HepG2 (cell line): ENCODE results near the gene P2RX5. TPM values are rescaled to one million over a fixed set of nuclear protein-coding genes. Genes with fewer than 3 reads are reported as not detected.

Source experiments
- EHMT2 ChIP-seq: fragments of 200-600 bp; sonication (generic); IDR thresholded peaks from 2 replicates; pipeline ENCODE4 v1.7.0; 2017; ENCODE audit warnings: antibody characterized with exemption, low read depth, low read length, borderline replicate concordance
- GATAD2A ChIP-seq: IDR thresholded peaks from 2 replicates; pipeline ENCODE4 v1.6.1; 2016
- HDAC1 ChIP-seq: sonication (generic); formaldehyde crosslinking; IDR thresholded peaks from 2 replicates; pipeline ENCODE4 v1.5.1; 2020; ENCODE audit warnings: mild to moderate bottlenecking, missing genetic modification reagents
- LCORL ChIP-seq, 2 experiments: fragments of 450-650 bp in 1 of 2; sonication (generic) in 1 of 2; formaldehyde crosslinking in 1 of 2; IDR thresholded peaks; 2 replicates each; pipeline versions ENCODE4 v1.5.0 to v1.6.1; 2017 to 2020; ENCODE audit warnings: antibody characterized with exemption in 1 of 2, missing genetic modification reagents in 1 of 2
- MED13 ChIP-seq: sonication (generic); formaldehyde crosslinking; IDR thresholded peaks from 2 replicates; pipeline ENCODE4 v1.5.0; 2020; ENCODE audit warnings: missing genetic modification reagents
- NFIC ChIP-seq: IDR thresholded peaks from 2 replicates; pipeline ENCODE4 v1.6.1; 2012; ENCODE audit warnings: mild to moderate bottlenecking, low read length, inconsistent platforms
- TBP ChIP-seq: sonication (generic); formaldehyde crosslinking; IDR thresholded peaks from 2 replicates; pipeline ENCODE4 v1.5.0; 2020; ENCODE audit warnings: missing genetic modification reagents
- ZFP82 ChIP-seq: sonication (generic); formaldehyde crosslinking; IDR thresholded peaks from 2 replicates; pipeline ENCODE4 v1.5.1; 2020; ENCODE audit warnings: mild to moderate bottlenecking, missing genetic modification reagents, borderline replicate concordance
- ZFY ChIP-seq: sonication (generic); formaldehyde crosslinking; IDR thresholded peaks from 2 replicates; pipeline ENCODE4 v1.4.0; 2020; ENCODE audit warnings: missing genetic modification reagents
- ZNF225 ChIP-seq: sonication (generic); formaldehyde crosslinking; IDR thresholded peaks from 2 replicates; pipeline ENCODE4 v1.4.0; 2020; ENCODE audit warnings: mild to moderate bottlenecking, missing genetic modification reagents
- ZNF460 ChIP-seq: sonication (generic); formaldehyde crosslinking; IDR thresholded peaks from 2 replicates; pipeline ENCODE4 v1.5.1; 2020; ENCODE audit warnings: missing genetic modification reagents, mild to moderate bottlenecking, borderline replicate concordance
- ZNF709 ChIP-seq: sonication (generic); formaldehyde crosslinking; IDR thresholded peaks from 2 replicates; pipeline ENCODE4 v1.5.0; 2020; ENCODE audit warnings: mild to moderate bottlenecking, missing genetic modification reagents
- ZNF724P ChIP-seq: sonication (generic); formaldehyde crosslinking; IDR thresholded peaks from 2 replicates; pipeline ENCODE4 v1.8.0; 2022; ENCODE audit warnings: missing genetic modification reagents, borderline replicate concordance
- ZNF816 ChIP-seq: sonication (generic); formaldehyde crosslinking; IDR thresholded peaks from 2 replicates; pipeline ENCODE4 v1.8.0; 2022; ENCODE audit warnings: missing genetic modification reagents, mild to moderate bottlenecking, borderline replicate concordance
- polyA plus RNA-seq, 8 experiments: library from polyadenylated mRNA; depleted of rRNA in 3 of 8; stranded (reverse) in 7 of 8; unstranded in 1 of 8; fragments of >200 nt; fragmentation: Illumina TruSeq in 4 of 8; extraction: Trizol in 4 of 8; gene quantifications; 2 replicates each; pipeline versions ENCODE4 v1.2.1 to v1.2.3, GENCODE V29; 2011 to 2016; ENCODE audit warnings: low read depth in 4 of 8, missing spikeins in 1 of 8, mixed read lengths in 1 of 8; ENCODE audit not compliant: insufficient read depth in 1 of 8
- total RNA-seq, 5 experiments: library from RNA; depleted of rRNA; stranded (reverse); fragments of >200 nt; fragmentation: Illumina TruSeq; extraction: Trizol; gene quantifications; 2 replicates each; pipeline ENCODE4 v1.2.3, GENCODE V29; 2016; ENCODE audit warnings: low read depth in 1 of 5
- TF ChIP-seq, protein P1 (sequence below): sonication (generic); formaldehyde crosslinking; conservative IDR thresholded peaks from 2 replicates; pipeline ENCODE4 v1.5.0; 2020; ENCODE audit warnings: missing genetic modification reagents
- TF ChIP-seq, protein P2 (sequence below): sonication (generic); formaldehyde crosslinking; IDR thresholded peaks from 2 replicates; pipeline ENCODE4 v1.5.0; 2020; ENCODE audit warnings: missing genetic modification reagents
- TF ChIP-seq, protein P3 (sequence below): sonication (generic); formaldehyde crosslinking; IDR thresholded peaks from 2 replicates; pipeline ENCODE4 v1.4.0; 2020; ENCODE audit warnings: missing genetic modification reagents
- TF ChIP-seq, protein P4 (sequence below): sonication (generic); formaldehyde crosslinking; IDR thresholded peaks from 2 replicates; pipeline ENCODE4 v1.4.0; 2020; ENCODE audit warnings: mild to moderate bottlenecking, missing genetic modification reagents
- TF ChIP-seq, protein P5 (sequence below): sonication (generic); formaldehyde crosslinking; conservative IDR thresholded peaks from 2 replicates; pipeline ENCODE4 v1.4.0; 2020; ENCODE audit warnings: missing genetic modification reagents
- TF ChIP-seq, protein P6 (sequence below): sonication (generic); formaldehyde crosslinking; IDR thresholded peaks from 2 replicates; pipeline ENCODE4 v1.8.0; 2022; ENCODE audit warnings: mild to moderate bottlenecking, missing genetic modification reagents, moderate library complexity

P2RX5 gene
- total and polyA plus RNA-seq, 2 of the 13 experiments (the other 11 are each of a cell fraction or from before 2014, with no cell fraction given) = 0.95 to 1.7 TPM

DNA sequence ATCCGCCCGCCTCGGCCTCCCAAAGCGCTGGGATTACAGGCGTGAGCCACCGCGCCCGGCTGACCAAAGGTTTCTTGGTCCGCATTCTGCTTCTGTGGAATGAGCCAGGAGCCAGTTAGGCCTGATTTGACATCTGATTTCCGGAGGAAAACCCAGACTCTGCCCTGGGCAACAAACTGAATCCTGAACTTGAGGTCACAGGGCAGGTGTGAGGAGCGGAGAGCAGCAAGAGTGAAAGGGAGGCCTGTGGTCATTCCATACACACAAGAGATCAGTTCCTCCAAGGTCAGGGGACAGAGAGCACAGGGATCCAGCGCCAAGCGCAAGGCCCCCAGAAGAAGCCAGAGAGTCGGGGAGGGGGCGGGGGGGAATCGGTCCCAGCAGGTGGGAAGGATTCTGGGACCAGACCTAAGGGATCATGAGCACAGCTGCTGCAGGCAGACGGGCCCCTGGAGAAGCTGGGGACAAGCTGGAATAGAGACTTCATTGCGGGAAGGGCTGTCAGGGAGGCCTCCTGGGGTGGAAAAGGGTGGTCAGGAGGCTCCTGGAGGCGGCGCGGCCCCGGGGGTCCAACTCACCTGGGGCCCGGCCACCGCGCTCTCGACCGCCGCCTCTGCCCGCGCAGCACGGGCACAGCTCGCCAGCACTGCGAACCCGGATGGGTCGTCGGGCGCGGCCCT lies 60.3 kb downstream of the P2RX5 start (continued):
- TF ChIP-seq, protein P1, sequence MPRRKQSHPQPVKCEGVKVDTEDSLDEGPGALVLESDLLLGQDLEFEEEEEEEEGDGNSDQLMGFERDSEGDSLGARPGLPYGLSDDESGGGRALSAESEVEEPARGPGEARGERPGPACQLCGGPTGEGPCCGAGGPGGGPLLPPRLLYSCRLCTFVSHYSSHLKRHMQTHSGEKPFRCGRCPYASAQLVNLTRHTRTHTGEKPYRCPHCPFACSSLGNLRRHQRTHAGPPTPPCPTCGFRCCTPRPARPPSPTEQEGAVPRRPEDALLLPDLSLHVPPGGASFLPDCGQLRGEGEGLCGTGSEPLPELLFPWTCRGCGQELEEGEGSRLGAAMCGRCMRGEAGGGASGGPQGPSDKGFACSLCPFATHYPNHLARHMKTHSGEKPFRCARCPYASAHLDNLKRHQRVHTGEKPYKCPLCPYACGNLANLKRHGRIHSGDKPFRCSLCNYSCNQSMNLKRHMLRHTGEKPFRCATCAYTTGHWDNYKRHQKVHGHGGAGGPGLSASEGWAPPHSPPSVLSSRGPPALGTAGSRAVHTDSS = no peak
- TF ChIP-seq, protein P2, sequence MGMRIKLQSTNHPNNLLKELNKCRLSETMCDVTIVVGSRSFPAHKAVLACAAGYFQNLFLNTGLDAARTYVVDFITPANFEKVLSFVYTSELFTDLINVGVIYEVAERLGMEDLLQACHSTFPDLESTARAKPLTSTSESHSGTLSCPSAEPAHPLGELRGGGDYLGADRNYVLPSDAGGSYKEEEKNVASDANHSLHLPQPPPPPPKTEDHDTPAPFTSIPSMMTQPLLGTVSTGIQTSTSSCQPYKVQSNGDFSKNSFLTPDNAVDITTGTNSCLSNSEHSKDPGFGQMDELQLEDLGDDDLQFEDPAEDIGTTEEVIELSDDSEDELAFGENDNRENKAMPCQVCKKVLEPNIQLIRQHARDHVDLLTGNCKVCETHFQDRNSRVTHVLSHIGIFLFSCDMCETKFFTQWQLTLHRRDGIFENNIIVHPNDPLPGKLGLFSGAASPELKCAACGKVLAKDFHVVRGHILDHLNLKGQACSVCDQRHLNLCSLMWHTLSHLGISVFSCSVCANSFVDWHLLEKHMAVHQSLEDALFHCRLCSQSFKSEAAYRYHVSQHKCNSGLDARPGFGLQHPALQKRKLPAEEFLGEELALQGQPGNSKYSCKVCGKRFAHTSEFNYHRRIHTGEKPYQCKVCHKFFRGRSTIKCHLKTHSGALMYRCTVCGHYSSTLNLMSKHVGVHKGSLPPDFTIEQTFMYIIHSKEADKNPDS (CRISPR knock-in tag) = peak; percentile 78; the same call in 1 of the 2 replicates
- TF ChIP-seq ZNF816 (no peak), ZNF225 (no peak), EHMT2 (no peak), GATAD2A (CRISPR knock-in tag) (0 out of 2 replicates have a peak, but pooled peaks have one; percentile 14), TBP (CRISPR knock-in tag) (no peak), NFIC (no peak; the same call in 1 of the 2 replicates), ZFY (CRISPR knock-in tag) (peak; percentile 71), HDAC1 (CRISPR knock-in tag) (no peak; the same call in 1 of the 2 replicates), ZFP82 (CRISPR knock-in tag) (0 out of 2 replicates have a peak, but pooled peaks have one; percentile 4), ZNF709 (peak; percentile 38; the same call in 1 of the 2 replicates), ZNF724P (CRISPR knock-in tag) (0 out of 2 replicates have a peak, but pooled peaks have one; percentile 7), MED13 (CRISPR knock-in tag) (no peak), LCORL (IDR thresholded peaks at IDR 0.05) (no peak), LCORL (CRISPR knock-in tag; IDR thresholded peaks at IDR 0.05) (peak; percentile 48; the same call in 1 of the 2 replicates), ZNF460 (CRISPR knock-in tag) (peak; percentile 94)
- TF ChIP-seq, protein P3, sequence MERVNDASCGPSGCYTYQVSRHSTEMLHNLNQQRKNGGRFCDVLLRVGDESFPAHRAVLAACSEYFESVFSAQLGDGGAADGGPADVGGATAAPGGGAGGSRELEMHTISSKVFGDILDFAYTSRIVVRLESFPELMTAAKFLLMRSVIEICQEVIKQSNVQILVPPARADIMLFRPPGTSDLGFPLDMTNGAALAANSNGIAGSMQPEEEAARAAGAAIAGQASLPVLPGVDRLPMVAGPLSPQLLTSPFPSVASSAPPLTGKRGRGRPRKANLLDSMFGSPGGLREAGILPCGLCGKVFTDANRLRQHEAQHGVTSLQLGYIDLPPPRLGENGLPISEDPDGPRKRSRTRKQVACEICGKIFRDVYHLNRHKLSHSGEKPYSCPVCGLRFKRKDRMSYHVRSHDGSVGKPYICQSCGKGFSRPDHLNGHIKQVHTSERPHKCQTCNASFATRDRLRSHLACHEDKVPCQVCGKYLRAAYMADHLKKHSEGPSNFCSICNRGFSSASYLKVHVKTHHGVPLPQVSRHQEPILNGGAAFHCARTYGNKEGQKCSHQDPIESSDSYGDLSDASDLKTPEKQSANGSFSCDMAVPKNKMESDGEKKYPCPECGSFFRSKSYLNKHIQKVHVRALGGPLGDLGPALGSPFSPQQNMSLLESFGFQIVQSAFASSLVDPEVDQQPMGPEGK = no peak; the same call in 1 of the 2 replicates
- TF ChIP-seq, protein P4, sequence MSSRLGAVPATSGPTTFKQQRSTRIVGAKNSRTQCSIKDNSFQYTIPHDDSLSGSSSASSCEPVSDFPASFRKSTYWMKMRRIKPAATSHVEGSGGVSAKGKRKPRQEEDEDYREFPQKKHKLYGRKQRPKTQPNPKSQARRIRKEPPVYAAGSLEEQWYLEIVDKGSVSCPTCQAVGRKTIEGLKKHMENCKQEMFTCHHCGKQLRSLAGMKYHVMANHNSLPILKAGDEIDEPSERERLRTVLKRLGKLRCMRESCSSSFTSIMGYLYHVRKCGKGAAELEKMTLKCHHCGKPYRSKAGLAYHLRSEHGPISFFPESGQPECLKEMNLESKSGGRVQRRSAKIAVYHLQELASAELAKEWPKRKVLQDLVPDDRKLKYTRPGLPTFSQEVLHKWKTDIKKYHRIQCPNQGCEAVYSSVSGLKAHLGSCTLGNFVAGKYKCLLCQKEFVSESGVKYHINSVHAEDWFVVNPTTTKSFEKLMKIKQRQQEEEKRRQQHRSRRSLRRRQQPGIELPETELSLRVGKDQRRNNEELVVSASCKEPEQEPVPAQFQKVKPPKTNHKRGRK (CRISPR knock-in tag) = 0 out of 2 replicates have a peak, but pooled peaks have one; percentile 5
- TF ChIP-seq, protein P5, sequence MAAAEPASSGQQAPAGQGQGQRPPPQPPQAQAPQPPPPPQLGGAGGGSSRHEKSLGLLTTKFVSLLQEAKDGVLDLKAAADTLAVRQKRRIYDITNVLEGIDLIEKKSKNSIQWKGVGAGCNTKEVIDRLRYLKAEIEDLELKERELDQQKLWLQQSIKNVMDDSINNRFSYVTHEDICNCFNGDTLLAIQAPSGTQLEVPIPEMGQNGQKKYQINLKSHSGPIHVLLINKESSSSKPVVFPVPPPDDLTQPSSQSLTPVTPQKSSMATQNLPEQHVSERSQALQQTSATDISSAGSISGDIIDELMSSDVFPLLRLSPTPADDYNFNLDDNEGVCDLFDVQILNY (CRISPR knock-in tag) = no peak
- TF ChIP-seq, protein P6, sequence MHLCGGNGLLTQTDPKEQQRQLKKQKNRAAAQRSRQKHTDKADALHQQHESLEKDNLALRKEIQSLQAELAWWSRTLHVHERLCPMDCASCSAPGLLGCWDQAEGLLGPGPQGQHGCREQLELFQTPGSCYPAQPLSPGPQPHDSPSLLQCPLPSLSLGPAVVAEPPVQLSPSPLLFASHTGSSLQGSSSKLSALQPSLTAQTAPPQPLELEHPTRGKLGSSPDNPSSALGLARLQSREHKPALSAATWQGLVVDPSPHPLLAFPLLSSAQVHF (CRISPR knock-in tag) = 0 out of 2 replicates have a peak, but pooled peaks have one; percentile 23
